ENCODE results near the gene LST1. TPM values are rescaled to one million over a fixed set of nuclear protein-coding genes. Genes with fewer than 3 reads are reported as not detected.

The LST1 gene
- total RNA-seq, 2 experiments from 2014 or later, result 3.0 to 4.2 TPM

DNA sequence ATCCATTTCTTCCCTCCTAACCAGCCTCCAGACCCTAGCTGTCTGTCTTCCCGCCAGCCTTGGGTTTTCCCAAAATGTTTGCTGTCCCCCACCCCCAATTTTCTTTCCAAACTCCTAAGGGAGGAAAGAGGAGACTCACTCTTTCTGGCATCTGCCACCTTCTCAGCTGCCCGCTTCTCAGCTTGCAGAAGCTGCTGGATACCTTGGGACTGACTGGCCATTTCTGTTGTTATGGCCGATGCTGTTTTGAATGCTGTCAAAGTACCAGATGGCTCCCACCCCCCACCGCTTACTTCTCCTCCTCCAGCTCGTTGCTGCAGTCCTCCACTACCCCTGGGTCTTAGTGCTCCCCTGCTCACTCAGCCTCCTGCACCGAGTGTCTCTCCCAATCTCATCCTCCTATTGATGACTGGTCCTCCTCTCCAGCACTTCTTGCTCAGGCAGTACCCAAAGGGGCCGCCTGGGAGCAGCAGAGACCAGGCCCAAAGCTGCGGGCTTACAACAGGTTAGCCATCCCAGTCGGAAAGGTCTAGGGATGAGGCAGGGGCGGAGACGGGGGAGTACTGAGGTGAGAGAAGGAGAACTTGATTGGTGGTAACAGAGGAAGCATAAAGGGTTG is 39.6 kb upstream of the LST1 start, which contains the start of gene ATP6V1G2:
Gene ATP6V1G2, minus strand, starts transcription at position 270 of the 619 bp plus-strand sequence. Its CDS starts 49 bp downstream, at position 221.
- TF ChIP-seq, protein P1, sequence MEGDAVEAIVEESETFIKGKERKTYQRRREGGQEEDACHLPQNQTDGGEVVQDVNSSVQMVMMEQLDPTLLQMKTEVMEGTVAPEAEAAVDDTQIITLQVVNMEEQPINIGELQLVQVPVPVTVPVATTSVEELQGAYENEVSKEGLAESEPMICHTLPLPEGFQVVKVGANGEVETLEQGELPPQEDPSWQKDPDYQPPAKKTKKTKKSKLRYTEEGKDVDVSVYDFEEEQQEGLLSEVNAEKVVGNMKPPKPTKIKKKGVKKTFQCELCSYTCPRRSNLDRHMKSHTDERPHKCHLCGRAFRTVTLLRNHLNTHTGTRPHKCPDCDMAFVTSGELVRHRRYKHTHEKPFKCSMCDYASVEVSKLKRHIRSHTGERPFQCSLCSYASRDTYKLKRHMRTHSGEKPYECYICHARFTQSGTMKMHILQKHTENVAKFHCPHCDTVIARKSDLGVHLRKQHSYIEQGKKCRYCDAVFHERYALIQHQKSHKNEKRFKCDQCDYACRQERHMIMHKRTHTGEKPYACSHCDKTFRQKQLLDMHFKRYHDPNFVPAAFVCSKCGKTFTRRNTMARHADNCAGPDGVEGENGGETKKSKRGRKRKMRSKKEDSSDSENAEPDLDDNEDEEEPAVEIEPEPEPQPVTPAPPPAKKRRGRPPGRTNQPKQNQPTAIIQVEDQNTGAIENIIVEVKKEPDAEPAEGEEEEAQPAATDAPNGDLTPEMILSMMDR (conservative IDR thresholded peaks at IDR 0.05; ENCODE audit: low read length), result peak; percentile 99
- no peak for TF ChIP-seq EZH2phosphoT487 (IDR thresholded peaks at IDR 0.05; ENCODE audit: borderline replicate concordance, low read depth, low read length)

DNA sequence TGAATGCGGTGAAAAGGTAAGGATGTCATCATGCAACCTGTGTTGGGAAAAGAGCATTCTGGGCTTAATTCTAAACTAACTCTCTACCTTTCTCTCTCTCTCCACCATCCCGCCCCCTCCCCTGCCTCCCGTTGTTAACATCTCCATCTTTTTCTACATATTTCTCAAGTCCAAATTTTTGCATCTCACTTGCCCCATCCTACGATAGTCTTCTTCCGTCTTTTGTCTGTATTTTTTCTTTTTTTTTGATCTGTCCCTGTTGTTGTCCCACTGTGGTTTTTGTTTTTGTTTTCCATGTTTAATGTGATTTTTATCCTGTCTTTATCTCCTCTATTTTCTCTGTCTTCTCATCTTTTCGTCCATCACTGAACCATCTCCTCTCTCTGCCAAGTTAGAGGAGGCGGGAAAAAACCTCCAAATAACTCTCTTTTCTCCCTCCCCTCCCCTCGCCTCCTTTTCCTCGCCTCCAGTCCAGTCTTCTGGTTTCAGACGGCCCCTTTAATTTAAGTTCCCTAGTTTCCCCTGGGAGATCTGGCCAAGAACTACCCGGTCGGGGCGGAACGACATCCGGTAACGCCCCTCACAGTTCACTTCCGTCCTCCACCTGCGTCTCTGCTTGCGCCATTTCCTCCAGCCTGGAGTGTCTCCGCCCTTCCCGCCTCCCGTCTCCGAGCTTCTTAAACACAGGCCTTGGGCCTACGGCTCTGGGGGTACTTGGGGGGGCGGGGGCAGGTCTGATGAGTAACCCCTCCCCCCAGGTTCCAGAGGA is 38.9 kb upstream of the LST1 start, which contains the start of gene NFKBIL1:
Gene NFKBIL1, plus strand, starts transcription at position 651 of the 769 bp plus-strand sequence. Its CDS starts 87 bp downstream, at position 738.
- peak within 1 kb of the TSS; percentile 64 for H3K27ac ChIP-seq (ENCODE audit: low read depth, low read length, poor library complexity, severe bottlenecking)
- peak within 1 kb of the TSS; percentile 67 for H3K4me3 ChIP-seq (ENCODE audit: low read depth, low read length, poor library complexity, severe bottlenecking)
- intact Hi-C loops (cut with micrococcal nuclease; ENCODE audit: unreplicated experiment), result loop anchor here (1.0 to 10.0 kb wide), 7 partner anchors 34 to 284 kb away; partner anchors contain the start of genes BAG6 and VARS1
- ChIA-PET CTCF (ENCODE audit: unreplicated experiment) (interaction anchor here (0.6 to 3.3 kb wide), 3 partner anchors 30 to 68 kb away, joined by 7 to 23 read pairs (median 7); partner anchors contain the start of gene AIF1), POLR2A (interaction anchor here (0.5 to 2.4 kb wide), 7 partner anchors 16 to 335 kb away, joined by 3 to 11 read pairs (median 5); partner anchors contain the start of genes LTB and NCR3)
- TF ChIP-seq, protein P1 (conservative IDR thresholded peaks at IDR 0.05; ENCODE audit: low read length), result peak; percentile 28; the same call in 1 of the 2 replicates
- no peak for TF ChIP-seq EZH2phosphoT487 (IDR thresholded peaks at IDR 0.05; ENCODE audit: borderline replicate concordance, low read depth, low read length)
- H3K36me3 ChIP-seq (ENCODE audit: insufficient read depth, low read length), result peaks cover 28% of the 10 kb centered on the region
- peak; percentile 99 for DNase-seq (ENCODE audit: low spot score)
- H3K4me1 ChIP-seq (ENCODE audit: insufficient read depth, low read length, poor library complexity, severe bottlenecking), result peaks cover 62% of the 10 kb centered on the region
- H3K9me2 ChIP-seq (ENCODE audit: insufficient read depth, low read length), result no peaks in the 10 kb centered on the region
- no peaks in the 10 kb centered on the region for H4K20me1 ChIP-seq (ENCODE audit: insufficient read depth, low read length)
- BruUV-seq (replicated peaks), result no TSS peak
- peak within 1 kb of the TSS; percentile 82 for H3K4me2 ChIP-seq (ENCODE audit: low read length)
- H2AFZ ChIP-seq (ENCODE audit: low read length), result peak within 1 kb of the TSS; percentile 61
- peaks cover 29% of the 10 kb centered on the region for H3K79me2 ChIP-seq (ENCODE audit: insufficient read depth, low read depth, low read length)
- no peaks in the 10 kb centered on the region; the same call in 1 of the 2 replicates for H3K9me3 ChIP-seq (ENCODE audit: low read length)

More for the DNA sequence above, 39.6 kb upstream of the LST1 start, which contains the start of gene ATP6V1G2:
- Histone ChIP-seq H3K36me3 (ENCODE audit: insufficient read depth, low read length) (peaks cover 28% of the 10 kb centered on the region), H3K27ac (ENCODE audit: low read depth, low read length, poor library complexity, severe bottlenecking) (peak within 1 kb of the TSS; percentile 64), H3K9me2 (ENCODE audit: insufficient read depth, low read length) (no peaks in the 10 kb centered on the region), H3K4me3 (ENCODE audit: low read depth, low read length, poor library complexity, severe bottlenecking) (peak within 1 kb of the TSS; percentile 67), H3K4me1 (ENCODE audit: insufficient read depth, low read length, poor library complexity, severe bottlenecking) (peaks cover 62% of the 10 kb centered on the region), H3K9me3 (ENCODE audit: low read length) (no peaks in the 10 kb centered on the region; the same call in 1 of the 2 replicates), H3K4me2 (ENCODE audit: low read length) (peak within 1 kb of the TSS; percentile 82), H4K20me1 (ENCODE audit: insufficient read depth, low read length) (no peaks in the 10 kb centered on the region), H3K79me2 (ENCODE audit: insufficient read depth, low read depth, low read length) (peaks cover 33% of the 10 kb centered on the region), H2AFZ (ENCODE audit: low read length) (peak within 1 kb of the TSS; percentile 61)
- ChIA-PET CTCF (ENCODE audit: unreplicated experiment) (interaction anchor here (0.6 to 3.3 kb wide), 3 partner anchors 30 to 68 kb away, joined by 7 to 23 read pairs (median 7); partner anchors contain the start of gene AIF1), POLR2A (interaction anchor here (0.7 to 1.7 kb wide), 3 partner anchors 46 to 336 kb away, joined by 3 to 8 read pairs (median 3); partner anchors contain the start of gene NCR3)
- intact Hi-C loops (cut with micrococcal nuclease; ENCODE audit: unreplicated experiment), result loop anchor here (1.0 to 10.0 kb wide), 6 partner anchors 52 to 284 kb away; partner anchors contain the start of genes BAG6 and VARS1
- DNase-seq (ENCODE audit: low spot score), result peak; percentile 94
- BruUV-seq (replicated peaks), result no TSS peak

Data from OCI-LY7 (cell line).